ENCODE data around the gene KRT16. TPM values are rescaled to one million over a fixed set of nuclear protein-coding genes. Genes with fewer than 3 reads are reported as not detected.
"Not testable (repeated sequence)": the region's sequence is repeated elsewhere in the genome, so short reads cannot be mapped to it uniquely, and the experiment has no call there.

Gene KRT16
- polyA plus RNA-seq, 3 donors: not detected

DNA sequence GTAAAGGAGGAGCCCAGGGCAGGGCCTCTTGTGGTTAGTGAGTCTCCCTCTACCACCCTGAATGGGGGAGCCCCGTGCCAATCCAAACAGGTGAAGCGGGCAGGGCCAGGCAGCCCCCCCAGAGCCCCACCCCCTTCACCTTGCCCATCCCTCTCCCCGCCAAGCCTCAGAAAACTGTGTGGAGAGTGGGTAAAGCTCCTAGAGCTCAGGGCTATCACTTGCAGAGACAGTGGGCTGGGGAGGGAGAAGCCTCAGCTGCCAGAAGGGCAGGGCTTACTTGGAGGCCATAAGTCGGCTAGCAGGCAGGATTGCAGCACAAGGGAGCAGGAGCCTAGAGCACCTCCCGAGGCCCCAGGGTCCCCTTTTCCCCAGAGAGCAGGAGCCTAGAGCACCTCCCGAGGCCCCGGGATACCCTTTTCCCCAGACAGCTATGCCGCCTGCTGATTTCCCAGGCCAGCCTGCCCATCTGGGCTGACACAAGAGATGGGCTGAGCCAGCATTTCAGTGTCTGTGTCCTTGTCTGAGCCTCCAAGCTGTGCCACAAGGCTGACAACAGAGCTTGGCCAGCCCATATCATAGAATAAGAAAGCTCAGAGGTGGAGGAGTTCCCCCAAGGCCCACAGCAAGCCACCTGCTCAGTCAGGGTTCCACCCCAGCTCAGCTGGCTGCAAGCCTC, 19.1 kb downstream of the KRT16 start:
- no peak for DNase-seq (ENCODE audit: extremely low read depth in 1 of 11, low read depth in 9 of 11, low spot score in 4 of 11)

DNA sequence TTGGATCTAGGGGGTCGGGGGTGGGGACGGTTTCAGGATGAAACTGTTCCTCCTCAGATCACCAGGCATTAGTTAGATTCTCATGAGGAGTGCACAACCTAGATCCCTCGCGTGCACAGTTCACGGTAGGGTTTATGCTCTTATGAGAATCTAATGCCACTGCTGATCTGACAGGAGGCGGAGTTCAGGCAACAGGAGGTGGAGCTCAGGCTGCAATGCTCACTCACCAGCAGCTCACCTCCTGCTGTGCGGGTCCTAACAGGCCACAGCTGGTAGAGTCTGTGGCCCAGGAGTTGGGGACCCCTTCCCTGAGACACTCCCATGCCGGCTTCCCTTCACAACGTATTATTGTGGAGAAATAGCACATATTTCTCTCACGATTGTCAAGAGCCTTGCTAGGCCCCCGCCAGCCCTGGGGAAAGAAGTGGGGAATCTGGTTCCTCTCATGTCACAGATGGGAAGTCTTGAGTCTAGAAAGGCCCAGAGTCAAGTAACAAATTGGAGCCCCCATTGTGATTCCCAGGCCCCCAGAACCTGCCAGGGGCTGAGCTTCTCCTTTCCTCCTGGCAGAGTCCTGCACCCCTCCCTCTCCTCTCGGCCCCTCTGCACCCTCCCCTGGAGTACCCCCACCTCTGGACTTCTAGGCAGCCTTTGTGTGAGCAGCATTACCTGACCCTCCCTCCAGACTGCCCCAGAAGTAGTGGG, 19.8 kb downstream of the KRT16 start:
- DNase-seq (ENCODE audit: extremely low read depth in 1 of 11, low read depth in 9 of 11, low spot score in 4 of 11): no peak

DNA sequence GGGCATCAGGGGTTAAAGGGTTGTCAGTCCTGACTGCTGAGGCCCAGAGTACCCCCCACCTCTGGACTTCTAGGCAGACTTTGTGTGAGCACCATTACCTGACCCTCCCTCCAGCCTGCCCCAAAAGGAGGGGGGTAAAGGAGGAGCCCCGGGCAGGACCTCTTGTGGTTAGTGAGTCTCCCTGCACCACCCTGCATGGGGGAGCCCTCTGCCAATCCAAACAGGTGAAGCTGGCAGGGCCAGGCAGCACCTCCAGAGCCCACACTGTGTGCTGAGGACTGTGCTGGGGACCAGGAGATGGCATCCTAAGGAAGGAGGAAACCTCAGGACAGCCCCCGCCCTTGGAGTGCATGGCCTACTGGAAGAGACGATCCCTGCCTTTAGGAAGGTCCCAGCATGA, 23.3 kb downstream of the KRT16 start:
- no peak for DNase-seq (ENCODE audit: extremely low read depth in 1 of 11, low read depth in 9 of 11, low spot score in 4 of 11)

DNA sequence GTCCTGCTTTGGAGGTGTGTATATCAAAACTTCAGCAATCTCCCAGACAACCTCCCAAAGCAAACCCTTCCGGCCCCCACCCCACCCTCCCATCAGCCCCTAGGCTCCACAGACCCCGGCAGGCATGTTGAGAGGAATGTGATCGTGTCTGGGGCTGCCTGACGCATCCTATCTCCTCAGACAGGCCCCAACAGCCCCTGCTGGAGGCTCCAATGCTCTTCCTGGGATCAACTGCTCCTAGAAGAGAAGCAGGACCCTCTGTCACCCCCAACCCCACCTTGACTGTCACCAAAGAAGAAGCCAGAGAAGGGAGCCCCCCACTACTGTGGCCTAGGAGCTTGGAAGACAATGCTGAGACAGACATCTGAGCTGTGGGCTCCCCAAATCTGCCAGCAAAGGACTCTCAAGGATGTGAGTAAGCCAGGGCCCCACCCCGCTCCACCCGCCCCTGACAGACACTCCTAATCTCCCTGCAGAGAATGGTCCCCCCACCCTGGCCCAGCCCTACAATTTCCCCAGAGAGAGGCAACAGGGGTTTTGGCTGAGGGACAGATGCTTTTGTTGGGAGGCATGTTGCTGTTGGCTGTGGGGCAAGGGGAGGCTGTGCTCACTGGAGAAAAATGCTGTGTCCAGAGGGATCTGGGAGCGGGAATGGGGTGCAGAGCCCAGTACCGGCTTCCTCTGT, 24.3 kb downstream of the KRT16 start:
- no peak for DNase-seq (ENCODE audit: extremely low read depth in 1 of 11, low read depth in 9 of 11, low spot score in 4 of 11)

DNA sequence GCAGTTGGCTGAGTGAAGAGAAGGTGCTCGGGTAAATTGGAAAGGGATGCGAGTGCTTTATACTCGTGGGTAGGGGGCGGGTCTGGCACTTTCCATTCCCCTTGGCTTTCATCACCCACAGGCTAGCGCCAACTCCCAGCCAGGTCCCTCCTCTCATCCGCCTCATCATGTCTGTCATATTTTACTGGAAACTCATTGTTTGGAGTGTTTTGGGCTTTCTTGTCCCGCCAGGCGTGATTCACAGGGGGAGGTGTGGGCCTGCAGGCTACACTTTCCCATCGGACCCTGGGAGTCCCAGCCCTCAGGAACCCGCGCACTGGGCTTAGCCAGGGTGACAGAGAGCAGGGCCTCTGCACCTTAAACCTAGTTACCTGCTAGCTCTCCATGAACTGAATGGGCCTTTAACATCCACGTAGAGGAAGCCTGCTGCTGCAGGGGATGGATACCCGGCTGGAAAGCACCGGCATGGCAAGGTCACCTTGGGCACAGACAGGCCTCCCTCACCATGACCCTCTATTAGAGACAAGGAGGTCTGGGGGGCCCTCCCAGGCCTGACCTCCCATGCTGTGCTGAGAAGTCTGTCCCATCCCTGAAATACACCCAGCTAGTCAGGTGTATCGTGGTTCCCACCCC, 25.6 kb downstream of the KRT16 start, which contains the start of gene KRT14:
Gene KRT14 (minus strand): TSS at position 33 of the 633 bp plus-strand sequence. CDS start 61 bp downstream, outside the sequence.
- no peak for DNase-seq (ENCODE audit: extremely low read depth in 1 of 11, low read depth in 9 of 11, low spot score in 4 of 11)

DNA sequence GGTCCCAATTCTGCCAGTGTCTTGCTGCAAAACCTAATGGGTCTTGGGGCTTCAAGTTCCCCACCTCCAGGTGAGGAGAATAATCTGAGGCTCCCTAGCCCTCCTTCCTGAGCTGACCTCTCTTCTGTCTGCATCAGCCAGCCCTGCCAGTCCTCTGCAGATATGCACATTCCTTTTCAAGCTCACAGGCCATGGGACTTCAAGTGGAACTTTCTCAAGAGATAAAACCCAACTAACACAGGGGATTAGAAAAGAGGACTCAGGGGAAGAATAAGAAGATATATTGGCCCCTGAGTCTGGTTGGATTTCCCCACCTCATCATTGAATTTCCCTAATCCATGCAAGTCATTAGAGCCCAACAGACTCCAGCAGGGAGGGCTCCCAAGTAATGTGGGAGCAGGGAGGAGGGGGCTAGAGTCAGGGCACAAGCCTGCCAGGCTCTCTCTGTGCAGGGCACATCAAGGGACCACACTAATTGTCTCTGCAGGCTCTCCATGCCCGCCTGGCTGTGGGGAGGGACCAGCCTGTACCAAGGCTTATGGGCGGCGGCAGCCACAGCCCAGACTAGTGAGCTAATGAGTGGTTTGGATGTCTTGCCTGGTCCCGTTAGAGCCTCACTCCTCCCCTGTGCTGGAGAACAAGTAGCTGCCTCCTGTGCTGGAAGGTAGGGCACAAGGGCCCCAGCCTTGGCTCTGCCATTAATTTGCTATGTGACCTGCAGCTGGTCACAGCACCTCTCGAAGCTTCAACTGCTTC, 27.1 kb downstream of the KRT16 start:
- DNase-seq (ENCODE audit: extremely low read depth in 1 of 11, low read depth in 9 of 11, low spot score in 4 of 11): no peak

DNA sequence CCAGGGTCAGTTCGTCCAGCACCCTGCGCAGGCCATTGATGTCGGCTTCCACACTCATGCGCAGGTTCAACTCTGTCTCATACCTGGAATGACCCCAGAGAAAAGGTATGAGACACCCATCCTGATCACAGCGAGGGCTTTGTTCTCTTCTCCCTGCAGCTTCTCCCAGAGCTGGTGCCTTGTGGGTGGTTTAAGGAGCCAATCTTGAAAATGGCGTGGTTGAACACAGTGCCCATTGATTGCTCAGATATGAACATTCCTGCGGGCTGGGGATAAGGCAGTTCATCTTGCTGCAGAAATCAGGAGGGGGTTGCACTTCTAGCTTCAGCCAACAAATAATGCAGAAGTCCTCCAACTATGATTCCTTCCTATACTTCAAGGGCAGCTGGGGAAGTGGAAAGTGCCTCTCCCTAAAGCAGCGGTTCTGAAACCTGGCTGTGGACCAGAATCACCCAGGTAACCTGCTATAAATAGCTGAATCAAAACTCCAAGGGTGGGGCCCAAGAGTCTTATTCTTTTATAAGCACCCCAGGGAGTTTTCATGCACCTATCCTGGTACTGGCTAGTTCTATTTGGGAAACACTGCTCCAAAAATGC, 28.1 kb downstream of the KRT16 start:
- DNase-seq (ENCODE audit: extremely low read depth in 1 of 11, low read depth in 9 of 11, low spot score in 4 of 11): not testable (repeated sequence)

DNA sequence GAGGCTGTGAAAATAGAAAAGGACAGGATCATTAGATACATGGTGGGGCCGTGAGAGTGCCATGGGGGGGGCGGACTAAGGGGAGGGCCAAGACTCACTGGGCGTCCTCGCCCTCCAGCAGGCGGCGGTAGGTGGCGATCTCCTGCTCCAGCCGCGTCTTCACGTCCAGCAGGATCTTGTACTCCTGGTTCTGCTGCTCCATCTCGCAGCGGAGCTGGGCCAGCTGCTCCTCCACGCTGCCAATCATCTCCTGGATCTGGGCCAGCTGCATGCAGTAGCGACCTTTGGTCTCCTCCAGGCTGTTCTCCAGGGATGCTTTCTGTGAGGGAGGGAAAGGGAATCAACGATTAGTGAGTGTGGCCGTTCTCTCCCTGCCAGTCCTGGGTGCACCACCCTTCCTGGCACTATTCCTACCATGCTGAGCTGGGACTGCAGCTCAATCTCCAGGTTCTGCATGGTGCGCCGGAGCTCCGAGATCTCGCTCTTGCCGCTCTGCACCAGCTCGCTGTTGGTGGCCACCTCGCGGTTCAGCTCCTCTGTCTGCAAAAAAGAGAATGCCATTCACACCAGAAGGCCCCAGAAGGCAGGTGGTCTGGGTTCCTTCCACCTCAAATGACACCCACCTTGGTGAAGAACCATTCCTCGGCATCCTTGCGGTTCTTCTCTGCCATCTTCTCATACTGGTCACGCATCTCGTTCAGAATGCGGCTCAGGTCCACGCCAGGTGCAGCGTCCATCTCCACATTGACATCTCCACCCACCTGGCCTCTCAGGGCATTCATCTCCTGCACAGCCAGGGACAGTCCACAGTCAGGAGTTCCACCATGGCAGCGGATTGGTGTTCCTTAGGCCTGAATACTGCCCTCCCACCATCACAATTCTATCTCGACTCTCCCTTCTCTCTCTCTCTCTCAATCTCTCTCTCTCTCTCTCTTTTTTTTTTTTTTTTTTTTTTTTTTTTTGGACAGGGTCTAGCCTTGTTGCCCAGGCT, 29.1 kb downstream of the KRT16 start:
- DNase-seq (ENCODE audit: extremely low read depth in 1 of 11, low read depth in 9 of 11, low spot score in 4 of 11): no peak

DNA sequence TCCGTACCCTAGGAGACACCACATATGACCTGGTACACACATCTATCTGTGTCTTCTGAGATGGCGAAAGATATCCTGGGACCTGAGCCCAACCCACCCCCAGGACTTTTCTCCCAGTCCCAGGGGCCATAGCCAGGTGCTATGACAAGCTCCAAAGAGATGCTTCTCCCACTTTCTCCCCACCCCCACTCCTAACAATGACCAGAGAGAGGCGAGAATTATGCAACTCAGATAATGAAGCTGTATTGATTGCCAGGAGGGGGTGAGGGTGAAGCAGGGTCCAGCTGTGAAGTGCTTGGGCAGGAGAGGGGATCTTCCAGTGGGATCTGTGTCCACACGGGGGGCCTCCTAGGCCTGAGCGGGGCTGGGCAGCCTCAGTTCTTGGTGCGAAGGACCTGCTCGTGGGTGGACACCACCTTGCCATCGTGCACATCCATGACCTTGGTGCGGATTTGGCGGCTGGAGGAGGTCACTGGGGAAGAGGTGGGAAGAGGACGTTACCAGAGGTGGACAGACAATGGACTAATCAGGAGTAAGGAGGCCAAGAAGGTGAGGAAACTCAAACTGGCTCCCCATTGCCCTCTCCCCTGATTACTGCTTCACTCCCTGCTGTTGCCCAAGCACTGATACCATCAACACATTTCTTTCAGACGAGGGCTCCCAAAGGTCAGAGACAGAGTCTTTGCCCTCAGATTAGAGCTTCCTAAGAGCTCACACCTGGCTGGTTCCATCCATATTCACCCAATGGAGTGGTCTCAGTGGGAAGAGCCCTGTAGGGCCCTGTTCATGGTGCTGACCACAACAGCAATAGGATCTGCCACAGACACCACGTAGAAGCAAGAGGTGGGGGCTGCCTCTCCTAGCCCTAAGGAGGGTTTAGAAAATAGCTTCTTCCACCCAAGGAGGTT, 30.3 kb downstream of the KRT16 start:
- not testable (repeated sequence) for DNase-seq (ENCODE audit: extremely low read depth in 1 of 11, low read depth in 9 of 11, low spot score in 4 of 11)

DNA sequence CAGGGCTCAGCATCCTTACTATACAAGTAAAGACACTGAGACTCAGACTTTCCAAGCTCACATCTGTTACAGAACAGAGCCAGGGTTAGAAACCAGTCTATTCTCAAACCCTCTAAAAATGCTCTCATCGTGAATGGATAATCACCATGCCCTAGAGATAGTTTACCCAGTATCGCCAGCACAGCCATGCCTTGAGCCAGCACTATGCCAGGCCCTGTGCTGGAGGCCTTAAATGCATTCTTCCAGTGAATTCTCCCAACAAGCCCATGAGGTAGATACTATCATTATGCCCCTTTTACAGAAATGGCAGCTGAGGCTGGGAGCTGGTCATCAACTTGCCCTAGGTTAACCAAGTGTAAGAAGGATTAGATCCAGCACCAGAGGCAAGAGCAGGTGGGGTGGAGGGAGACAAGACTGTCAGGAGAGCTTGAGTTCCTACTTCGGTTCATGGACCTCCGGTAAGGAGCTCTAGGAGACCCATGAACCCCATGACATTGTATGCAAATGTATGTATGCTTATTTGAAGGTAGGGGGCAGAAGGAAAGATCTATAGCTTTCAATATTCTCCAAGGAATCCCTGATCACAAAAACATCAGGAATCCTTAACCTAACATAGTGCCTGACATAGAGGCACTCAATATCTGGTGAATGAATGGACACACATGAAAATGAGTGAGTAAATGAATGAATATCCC, 31.1 kb downstream of the KRT16 start:
- DNase-seq (ENCODE audit: extremely low read depth in 1 of 11, low read depth in 9 of 11, low spot score in 4 of 11): no peak

DNA sequence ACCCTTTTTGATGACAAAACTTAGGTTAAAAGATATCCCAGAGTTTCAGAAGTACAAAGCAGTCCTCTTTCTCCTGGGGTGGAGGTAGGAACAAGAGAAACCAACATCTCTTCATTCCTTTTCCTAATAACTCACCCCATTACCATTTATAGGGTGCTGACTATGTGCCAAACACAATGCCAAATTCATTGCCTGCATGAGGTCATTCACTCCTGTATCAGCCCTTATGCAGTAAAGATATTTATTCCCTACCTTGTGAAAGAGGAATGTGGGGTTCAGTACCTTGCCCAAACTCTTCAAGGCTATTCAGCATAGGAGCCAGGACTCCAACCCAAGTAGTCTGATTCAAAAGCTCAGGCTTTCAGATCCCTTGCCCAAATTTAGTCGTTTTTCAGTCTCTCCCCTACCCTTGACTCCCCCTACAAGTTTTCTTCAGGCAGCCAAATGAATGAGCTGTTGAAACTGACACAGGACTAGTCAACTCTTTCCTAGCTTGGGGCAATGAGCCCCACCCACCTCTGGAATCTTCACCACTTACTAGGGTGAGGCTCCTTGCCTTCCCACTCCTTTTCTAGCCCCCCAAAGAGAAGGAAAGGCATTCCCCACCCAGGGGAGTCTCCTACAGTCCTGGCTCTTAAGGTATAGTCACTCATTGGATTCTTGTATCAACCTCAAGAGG, 31.7 kb downstream of the KRT16 start:
- no peak for DNase-seq (ENCODE audit: extremely low read depth in 1 of 11, low read depth in 9 of 11, low spot score in 4 of 11)

DNA sequence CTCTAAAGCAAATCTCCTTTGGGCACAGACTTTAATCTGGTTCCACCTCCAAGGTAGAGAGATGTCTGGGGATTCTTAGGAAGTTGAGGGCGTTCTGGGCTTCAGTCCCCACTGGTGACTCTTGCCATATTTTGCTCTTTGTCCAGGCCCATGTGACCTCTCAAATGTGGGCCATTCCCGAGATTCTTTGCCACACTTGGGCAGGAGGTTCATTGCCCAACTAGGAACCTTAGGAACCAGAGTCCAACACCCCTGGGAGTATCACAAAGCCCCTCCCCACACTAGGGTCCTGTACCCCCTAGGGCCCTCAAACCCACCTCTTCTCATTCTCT, 32.4 kb downstream of the KRT16 start:
- no peak for DNase-seq (ENCODE audit: extremely low read depth in 1 of 11, low read depth in 9 of 11, low spot score in 4 of 11)

DNA sequence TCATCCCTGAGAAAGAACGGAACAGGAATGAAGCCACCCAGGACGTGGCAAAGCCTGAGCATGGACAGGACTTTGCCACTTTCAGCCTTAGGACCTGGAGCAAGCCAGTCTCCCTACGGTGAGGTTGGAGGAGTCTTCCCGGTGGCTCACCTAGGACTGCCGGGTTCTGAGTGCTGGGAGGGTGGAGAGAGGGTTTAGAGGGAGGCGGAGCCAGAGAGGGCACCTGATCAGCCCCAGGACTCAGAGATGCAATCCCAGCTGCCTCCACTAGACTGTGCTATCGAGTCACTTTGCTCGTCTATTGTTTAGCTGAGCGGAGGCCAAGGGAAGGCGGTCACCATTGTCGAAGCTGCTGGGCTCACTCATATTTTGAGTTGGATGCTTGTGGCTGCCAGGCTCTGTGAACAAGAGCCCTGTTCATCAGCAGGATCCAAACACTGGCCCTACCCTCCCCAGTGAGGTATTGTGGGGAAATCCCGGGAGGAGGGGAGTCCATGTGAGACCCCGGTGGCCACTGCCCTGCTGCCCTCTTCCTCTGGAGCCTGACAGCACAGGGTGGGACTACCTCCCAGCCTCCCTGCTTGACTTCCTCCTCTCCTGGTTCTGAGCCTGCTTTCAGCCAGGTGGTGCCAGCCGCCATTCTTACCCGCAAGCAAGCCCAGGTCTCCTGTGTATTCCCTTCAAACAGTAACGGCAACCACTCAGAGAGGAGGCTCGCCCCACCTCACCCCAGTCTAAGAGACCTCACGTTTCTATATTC, 32.9 kb downstream of the KRT16 start:
- DNase-seq (ENCODE audit: extremely low read depth in 1 of 11, low read depth in 9 of 11, low spot score in 4 of 11): peak; percentile 70 to 88 (median 81)

DNA sequence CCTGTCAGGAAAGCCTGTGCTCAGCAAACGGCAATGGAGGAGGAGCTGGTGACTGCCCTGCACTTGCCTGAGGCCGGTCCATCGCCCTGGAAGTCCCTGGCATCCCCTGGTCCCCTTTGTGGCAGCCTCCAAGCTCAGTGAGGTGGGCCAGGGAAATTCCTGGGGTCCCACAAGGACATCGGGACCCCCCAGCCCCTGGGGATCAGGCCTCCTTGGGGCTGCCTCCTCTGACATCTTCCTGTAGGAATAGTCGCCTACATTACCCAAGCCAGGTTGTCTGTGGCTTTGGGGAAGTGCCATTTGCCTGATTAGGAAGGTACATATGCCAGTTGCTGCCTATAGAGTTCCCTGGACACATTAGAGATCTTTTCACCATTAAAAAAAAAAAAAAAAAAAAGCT, 33.6 kb downstream of the KRT16 start:
- DNase-seq (ENCODE audit: extremely low read depth in 1 of 11, low read depth in 9 of 11, low spot score in 4 of 11): no peak

DNA sequence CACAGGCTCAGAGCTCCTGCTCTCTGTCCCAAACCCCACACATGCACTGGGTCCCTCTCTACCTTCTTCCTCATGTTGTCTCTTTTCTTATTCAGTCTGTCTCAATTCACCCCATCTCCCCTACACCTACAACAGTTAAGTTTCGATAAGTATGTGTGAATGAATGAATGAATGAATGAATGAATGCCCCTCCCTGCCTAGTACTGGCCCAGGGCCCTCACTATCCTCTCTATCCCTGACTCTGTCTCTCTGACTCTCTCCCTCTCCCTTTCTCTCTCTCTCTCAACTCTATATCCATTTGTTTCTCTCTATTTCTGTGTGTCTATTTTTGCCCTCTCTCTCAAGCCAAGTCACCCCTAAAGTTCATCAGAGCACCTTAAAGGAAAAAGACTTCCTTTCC, 34.0 kb downstream of the KRT16 start:
- no peak for DNase-seq (ENCODE audit: extremely low read depth in 1 of 11, low read depth in 9 of 11, low spot score in 4 of 11)
